ENCODE results near the gene RNF19B.

Gene RNF19B

GRCh38 chr1:32886828-32887414, 77.7 kb downstream of the RNF19B start:
- H3K18ac ChIP-seq (ENCODE audit: low read length) = peak overlapping the region; percentile 32
- H4K91ac ChIP-seq (ENCODE audit: low read depth, low read length, poor library complexity) = no peak overlapping the region
- H2BK12ac ChIP-seq (ENCODE audit: low read length) = no peak overlapping the region
- H3K23ac ChIP-seq (ENCODE audit: low read depth, low read length, poor library complexity) = peak overlapping the region; percentile 11
- no peak overlapping the region for H2BK5ac ChIP-seq (ENCODE audit: low read length)
- H2AK5ac ChIP-seq (ENCODE audit: low read depth, low read length) = no peak overlapping the region
- H4K8ac ChIP-seq (ENCODE audit: low read depth, low read length) = no peak overlapping the region
- H3K4ac ChIP-seq (ENCODE audit: low read length) = no peak overlapping the region
- no peak overlapping the region for H2BK120ac ChIP-seq (ENCODE audit: low read depth, low read length)
- peaks cover 0 to 62% (median 26%) of the 10 kb centered on the region in 3 experiments for H3K27me3 ChIP-seq (ENCODE audit: control insufficient read depth in 3 of 3, insufficient read depth in 3 of 3, low read depth in 1 of 3, low read length in 3 of 3)
- no CpG with 5 or more reads among the region's 19 CpGs for WGBS, 2 donors (ENCODE audit: extremely low coverage in 2 of 2, insufficient read length in 2 of 2, insufficient replicate concordance in 1 of 2)
- no peak overlapping the region for H3K27ac ChIP-seq (replicated peaks; ENCODE audit: low read length)
- DNase-seq (ENCODE audit: low spot score) = no peak
- H2AFZ ChIP-seq (ENCODE audit: low read length) = no peak overlapping the region
- peaks cover 0 to 5% of the 10 kb centered on the region in 2 donors for H3K4me1 ChIP-seq (ENCODE audit: control insufficient read depth in 2 of 2, insufficient read depth in 1 of 2, low read depth in 1 of 2, low read length in 2 of 2)
- H3K4me3 ChIP-seq (ENCODE audit: low read length in 2 of 2) = peak overlapping the region in 1 of 2 donors; percentile 37
- no peak overlapping the region for H2BK15ac ChIP-seq (ENCODE audit: low read length)
- H3K36me3 ChIP-seq (replicated peaks in 1 of 2; ENCODE audit: control insufficient read depth in 2 of 2, insufficient read depth in 2 of 2, low read length in 2 of 2) = no peaks in the 10 kb centered on the region
- H3K4me2 ChIP-seq (ENCODE audit: insufficient read depth, low read length, poor library complexity, severe bottlenecking) = no peak overlapping the region
- H3K9me3 ChIP-seq (replicated peaks in 1 of 2; ENCODE audit: control insufficient read depth in 2 of 2, insufficient read depth in 1 of 2, low read depth in 1 of 2, low read length in 2 of 2) = peaks cover 0 to 3% of the 10 kb centered on the region in 2 donors
- H3K14ac ChIP-seq (ENCODE audit: low read length) = no peak overlapping the region
- H3K9ac ChIP-seq (ENCODE audit: low read depth, low read length, poor library complexity) = no peak overlapping the region
- peaks cover 7% of the 10 kb centered on the region for H3K79me1 ChIP-seq (ENCODE audit: low read depth, low read length)

All from neuronal stem cell (in vitro differentiated cells).